ENCODE data around the gene TRIM6. TPM values are rescaled to one million over a fixed set of nuclear protein-coding genes. Genes with fewer than 3 reads are reported as not detected.

Gene TRIM6
- total and polyA plus RNA-seq, 9 of the 15 experiments (the other 6 are each of a cell fraction or from before 2014, with no cell fraction given) = 5.0 to 11.8 (median 8.7) TPM

- TF ChIP-seq MLLT1 (IDR thresholded peaks at IDR 0.05) = no peak
- TF ChIP-seq RAD21 (CRISPR knock-in tag; conservative IDR thresholded peaks at IDR 0.05 in 1 of 2, IDR thresholded peaks at IDR 0.05 in 1 of 2) = no peak
- TF ChIP-seq STAG1 (CRISPR knock-in tag; IDR thresholded peaks at IDR 0.05; ENCODE audit: borderline replicate concordance) = no peak
- TF ChIP-seq HIVEP1 (CRISPR knock-in tag; IDR thresholded peaks at IDR 0.05) = no peak
- no peak for TF ChIP-seq ZNF24 (IDR thresholded peaks at IDR 0.05)
- no peak for TF ChIP-seq HMBOX1 (IDR thresholded peaks at IDR 0.05)
- no peak for TF ChIP-seq DPF2 (IDR thresholded peaks at IDR 0.05)
- TF ChIP-seq ZNF277 (CRISPR knock-in tag; IDR thresholded peaks at IDR 0.05; ENCODE audit: borderline replicate concordance) = no peak
- TF ChIP-seq ZNF436 (CRISPR knock-in tag; IDR thresholded peaks at IDR 0.05) = no peak
- no peak for TF ChIP-seq ZNF41 (CRISPR knock-in tag; conservative IDR thresholded peaks at IDR 0.05)
- TF ChIP-seq ARHGAP35 (IDR thresholded peaks at IDR 0.05; ENCODE audit: partially characterized antibody) = no peak
- TF ChIP-seq CTCFL (IDR thresholded peaks at IDR 0.05; ENCODE audit: borderline replicate concordance, insufficient read depth, low read depth, low read length, poor library complexity, severe bottlenecking) = no peak
Measured at GRCh38 chr11:5639953-5640352, 43.5 kb downstream of the TRIM6 start (continued).
